ENCODE data around the gene UCKL1. TPM values are rescaled to one million over a fixed set of nuclear protein-coding genes. Genes with fewer than 3 reads are reported as not detected.
"Not testable (repeated sequence)": the region's sequence is repeated elsewhere in the genome, so short reads cannot be mapped to it uniquely, and the experiment has no call there.

UCKL1 gene
- 10 to 100 TPM; 37.8 to 53.6 (median 45.0) TPM for polyA plus RNA-seq (ENCODE audit: insufficient read length in 4 of 4)

DNA sequence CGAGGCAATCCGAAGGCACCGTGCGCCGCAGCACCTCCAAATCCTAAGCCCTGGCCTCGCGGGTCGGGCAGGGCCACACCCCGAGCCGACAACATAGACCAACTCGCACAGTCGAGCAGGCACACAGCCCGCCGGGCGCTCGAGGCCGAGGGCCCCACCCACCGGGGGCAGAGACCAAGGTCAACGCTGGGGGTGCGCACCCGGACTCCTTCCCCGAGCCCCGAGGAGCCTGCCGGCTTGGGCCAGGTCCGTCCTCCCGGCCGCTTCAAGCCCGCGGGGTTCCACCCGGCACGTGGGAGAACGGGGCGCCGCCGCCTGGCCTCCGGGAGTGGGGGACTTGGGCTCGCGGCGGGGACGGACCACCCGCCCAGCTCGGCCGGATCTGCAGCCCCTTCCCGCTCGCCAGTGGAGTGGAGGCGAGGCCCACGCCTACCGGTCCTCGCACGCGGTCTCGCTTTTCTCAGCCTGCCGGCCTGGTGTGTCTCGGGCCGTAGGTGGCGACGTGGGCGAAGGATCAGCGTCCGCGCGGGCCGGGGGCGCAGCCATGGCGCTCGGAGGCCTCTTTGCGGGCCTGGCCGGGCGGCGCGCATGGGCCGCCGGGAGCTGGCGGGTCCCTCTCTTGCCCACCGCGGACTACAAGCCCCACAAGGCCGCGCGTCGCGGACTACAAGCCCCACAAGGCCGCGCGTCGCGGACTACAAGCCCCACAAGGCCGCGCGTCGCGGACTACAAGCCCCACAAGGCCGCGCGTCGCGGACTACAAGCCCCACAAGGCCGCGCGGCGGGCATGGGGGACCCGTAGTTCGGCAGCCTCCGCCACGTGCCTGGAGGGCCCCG lies at the start of gene UCKL1:
Gene UCKL1 (minus strand): TSS at position 590 of the 837 bp plus-strand sequence. CDS start 44 bp downstream, at position 546.
- DNase-seq (ENCODE audit: low read depth in 4 of 4, low spot score in 3 of 4) = peak in 3 of 4 donors; percentile 77 to 81 (median 78)

- DNase-seq (ENCODE audit: low read depth in 4 of 4, low spot score in 3 of 4) = no peak
Measured at GRCh38 chr20:64005394-64005793, 49.2 kb upstream of the UCKL1 start.

DNA sequence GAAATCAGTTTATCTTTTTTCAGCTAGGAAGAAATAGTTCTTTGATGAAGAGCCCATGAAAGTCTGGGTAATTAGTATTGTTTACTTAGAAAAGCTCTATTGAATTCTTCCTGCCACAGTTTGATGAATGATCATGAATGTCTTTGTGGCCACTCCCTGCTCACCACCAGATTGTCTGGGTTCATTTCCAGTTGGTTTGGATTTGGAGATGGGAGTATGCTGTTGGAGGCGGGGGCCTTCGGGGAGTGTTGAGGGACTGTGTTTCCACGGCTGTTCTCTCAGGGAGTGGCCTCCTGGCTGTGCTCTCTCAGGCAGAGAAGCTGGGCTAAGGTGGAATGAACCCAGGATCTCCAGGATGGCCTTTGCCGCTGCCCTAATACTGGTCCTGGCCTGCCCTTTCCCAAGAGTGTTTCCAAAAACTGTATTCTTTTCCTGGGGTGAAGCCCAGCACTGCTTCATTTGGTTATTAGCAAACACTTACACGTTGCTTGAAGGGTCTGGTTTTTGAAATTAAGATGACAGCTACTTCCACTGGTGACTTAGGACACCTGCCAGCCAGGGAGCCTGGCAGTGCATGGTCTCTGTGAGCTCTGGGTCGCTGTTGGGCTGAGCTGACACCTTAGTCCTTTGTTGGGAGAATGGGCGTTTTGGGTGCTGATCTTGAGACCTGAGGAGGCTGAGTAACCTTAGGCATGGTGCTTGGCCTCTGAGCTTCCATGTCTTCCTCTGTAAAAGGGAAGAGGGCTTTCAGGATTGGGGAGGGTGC lies 47.9 kb upstream of the UCKL1 start:
- DNase-seq (ENCODE audit: low read depth in 4 of 4, low spot score in 3 of 4) = no peak

GRCh38 chr20:64001607-64002011 lies 45.4 kb upstream of the UCKL1 start:
- no peak for DNase-seq (ENCODE audit: low read depth in 4 of 4, low spot score in 3 of 4)

DNA sequence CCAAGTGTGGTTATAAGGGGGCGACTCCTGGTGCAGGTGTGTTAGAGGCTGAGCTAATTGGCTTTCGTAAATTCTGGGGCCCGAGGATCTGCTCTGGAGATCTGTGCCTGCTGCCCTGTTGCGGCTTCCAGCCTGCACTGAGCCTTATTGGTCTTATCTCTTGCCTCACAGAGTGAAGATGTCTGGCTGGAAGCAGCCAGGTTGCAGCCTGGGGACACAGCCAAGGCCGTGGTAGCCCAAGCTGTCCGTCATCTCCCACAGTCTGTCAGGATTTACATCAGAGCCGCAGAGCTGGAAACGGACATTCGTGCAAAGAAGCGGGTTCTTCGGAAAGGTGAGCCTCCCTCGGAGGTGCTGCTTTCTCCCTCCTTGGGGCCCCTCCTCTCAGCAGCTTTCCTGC lies 44.7 kb upstream of the UCKL1 start:
- DNase-seq (ENCODE audit: low read depth in 4 of 4, low spot score in 3 of 4) = no peak

DNA sequence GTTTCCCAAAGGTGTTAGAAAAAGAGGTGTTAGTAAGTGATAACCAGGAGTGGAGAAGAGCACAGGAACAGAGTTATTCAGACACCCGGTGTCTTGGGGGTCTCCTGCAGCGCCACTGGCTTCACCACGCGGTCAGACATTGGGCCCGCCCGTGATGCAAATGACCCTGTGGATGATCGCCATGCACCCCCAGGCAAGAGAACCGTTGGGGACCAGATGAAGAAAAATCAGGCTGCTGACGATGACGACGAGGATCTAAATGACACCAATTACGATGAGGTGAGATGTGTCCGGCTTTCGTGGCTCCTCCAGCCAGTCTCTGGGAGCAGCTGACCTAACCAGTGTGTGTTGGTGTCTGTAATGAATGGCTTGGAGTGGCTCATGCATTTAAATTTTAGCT lies 26.7 kb upstream of the UCKL1 start:
- DNase-seq (ENCODE audit: low read depth in 4 of 4, low spot score in 3 of 4) = no peak

- peak; percentile 87 to 92 (median 90) for DNase-seq (ENCODE audit: low read depth in 4 of 4, low spot score in 3 of 4)
Measured at GRCh38 chr20:63980806-63981728, 24.9 kb upstream of the UCKL1 start, which contains the start of gene PRPF6. Gene PRPF6 (plus strand): TSS chr20:63981132. CDS start chr20:63981246, 114 bp downstream.

- DNase-seq (ENCODE audit: low read depth in 4 of 4, low spot score in 3 of 4) = no peak
Measured at GRCh38 chr20:63980317-63980805, 24.1 kb upstream of the UCKL1 start.

- DNase-seq (ENCODE audit: low read depth in 4 of 4, low spot score in 3 of 4) = no peak
Measured at GRCh38 chr20:63979557-63980316, 23.5 kb upstream of the UCKL1 start, which contains the start of gene SAMD10. Gene SAMD10 (minus strand): TSS chr20:63979642. CDS start chr20:63979467, 175 bp downstream.

DNA sequence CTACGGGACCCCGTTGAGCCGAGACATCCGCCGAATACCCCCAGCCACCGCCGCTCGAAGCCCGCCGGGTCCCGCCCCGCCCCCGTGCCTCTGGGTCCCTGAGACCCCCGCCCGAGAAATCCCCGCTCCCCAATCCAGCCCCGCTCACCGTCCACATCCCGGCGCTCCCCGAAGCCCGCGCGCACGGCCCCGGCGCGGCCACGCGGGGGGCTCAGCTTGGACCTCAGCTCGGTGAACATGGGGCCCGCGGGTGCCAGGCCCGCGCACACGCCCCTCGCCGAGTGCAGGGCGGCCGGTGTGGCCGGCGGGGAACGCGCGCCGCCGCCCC lies 23.0 kb upstream of the UCKL1 start:
- DNase-seq (ENCODE audit: low read depth in 4 of 4, low spot score in 3 of 4) = no peak

- DNase-seq (ENCODE audit: low read depth in 4 of 4, low spot score in 3 of 4) = no peak
Measured at GRCh38 chr20:63978319-63979228, 22.4 kb upstream of the UCKL1 start.

DNA sequence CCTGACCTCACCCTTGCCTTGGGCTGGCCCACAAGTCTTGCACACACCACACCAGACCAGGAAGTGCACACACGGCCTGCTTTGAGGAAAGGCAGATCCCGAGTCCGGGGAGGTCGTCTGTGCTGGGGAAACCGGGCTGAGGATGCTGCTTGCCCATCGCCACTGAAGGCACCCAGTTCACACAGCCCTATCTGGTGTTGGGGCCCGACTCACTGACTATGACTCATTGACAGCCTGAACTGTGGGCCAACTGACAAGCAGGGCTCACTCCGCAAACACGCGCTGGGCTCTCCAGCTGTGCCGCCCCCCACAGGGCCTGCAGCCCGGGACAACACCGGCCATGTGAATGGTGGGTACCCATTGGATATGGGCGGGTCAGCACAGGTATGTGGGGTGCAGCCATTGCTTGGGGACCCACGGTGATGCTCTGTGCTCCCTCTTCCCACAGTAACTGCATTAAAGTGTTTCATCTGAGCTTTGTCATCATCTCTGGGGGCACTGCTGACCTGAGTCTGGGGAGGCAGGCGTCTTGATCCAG lies 21.6 kb upstream of the UCKL1 start:
- DNase-seq (ENCODE audit: low read depth in 4 of 4, low spot score in 3 of 4) = no peak

DNA sequence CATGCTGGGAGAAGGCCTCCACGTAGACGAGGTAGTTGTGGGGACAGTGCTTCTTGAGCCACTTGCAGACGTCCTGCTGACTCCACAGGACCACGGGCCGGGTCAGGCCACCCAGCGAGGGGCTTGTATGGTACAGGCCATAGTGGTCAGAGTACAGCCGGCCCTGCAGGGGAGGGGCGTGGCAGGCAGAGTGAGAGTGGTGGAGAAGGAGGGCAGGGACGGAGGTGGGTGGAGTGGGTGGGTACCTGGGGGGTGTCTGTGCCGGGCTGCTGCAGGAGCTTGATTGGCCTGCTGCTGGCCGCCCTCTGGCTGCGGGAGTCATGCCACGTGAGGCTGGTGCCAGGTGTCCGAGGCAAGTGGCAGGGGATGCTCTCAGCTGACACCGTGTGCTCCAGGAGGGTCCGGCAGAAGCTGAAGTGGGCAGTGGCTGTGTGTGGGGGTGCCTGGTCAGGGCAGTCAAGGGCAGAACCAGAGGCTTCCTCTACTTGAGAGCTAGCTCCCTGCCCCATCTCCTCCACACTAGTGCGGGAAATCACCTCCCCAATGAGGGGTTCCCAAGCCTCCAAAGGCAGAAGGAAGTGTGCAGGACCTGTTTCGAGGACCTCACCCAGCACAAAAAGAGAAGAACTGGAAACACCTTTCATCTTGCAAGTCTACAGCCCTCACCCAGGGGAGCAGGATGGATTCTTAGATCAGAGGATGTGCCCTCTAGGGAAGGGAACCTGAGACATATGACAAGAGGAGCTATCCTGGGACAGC lies 20.9 kb upstream of the UCKL1 start:
- no peak for DNase-seq (ENCODE audit: low read depth in 4 of 4, low spot score in 3 of 4)

GRCh38 chr20:63976511-63976910 lies 20.3 kb upstream of the UCKL1 start:
- DNase-seq (ENCODE audit: low read depth in 4 of 4, low spot score in 3 of 4) = not testable (repeated sequence)

DNA sequence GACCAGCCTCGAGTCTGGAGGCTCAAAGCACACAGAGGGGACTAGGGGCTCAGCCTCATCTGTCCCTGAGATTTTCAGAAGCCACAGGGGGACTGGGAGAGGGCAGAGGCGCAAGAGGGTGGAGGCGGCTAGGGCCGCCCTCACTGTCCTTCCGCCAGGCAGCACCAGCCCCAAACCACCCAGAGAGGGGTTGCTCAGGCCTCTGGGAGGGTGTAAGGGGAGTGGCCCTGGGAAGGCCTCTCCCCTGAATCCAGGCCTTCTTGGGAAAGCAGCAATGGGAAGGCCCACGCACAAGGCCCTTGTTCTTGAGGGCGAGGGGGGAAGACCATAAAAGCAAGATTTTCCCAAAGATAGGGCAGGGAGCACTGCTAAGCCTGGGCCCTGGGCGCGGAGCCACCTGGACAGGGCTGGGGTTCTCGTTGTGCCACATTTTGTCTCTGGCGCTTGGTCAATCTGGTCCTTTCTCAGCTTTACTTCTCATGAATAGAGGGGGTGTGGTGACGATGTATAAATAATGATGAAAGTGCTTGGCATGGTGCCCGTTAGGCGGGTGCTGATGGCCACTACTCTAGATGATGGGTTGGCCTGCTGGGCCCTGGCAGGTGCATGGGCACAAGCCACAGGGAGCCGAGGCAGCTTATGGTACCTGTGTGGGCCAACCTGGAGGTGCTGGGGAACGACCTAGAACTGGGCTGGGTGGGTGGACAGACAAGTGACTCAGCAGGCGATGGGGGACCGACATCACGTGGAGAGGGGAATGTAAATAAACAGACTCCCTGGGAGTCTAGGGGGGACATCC lies 18.4 kb upstream of the UCKL1 start:
- no peak for DNase-seq (ENCODE audit: low read depth in 4 of 4, low spot score in 3 of 4)

GRCh38 chr20:63973636-63974401 lies 17.6 kb upstream of the UCKL1 start:
- peak in 3 of 4 donors; percentile 74 to 86 (median 78) for DNase-seq (ENCODE audit: low read depth in 4 of 4, low spot score in 3 of 4)

Data from right renal pelvis (tissue), 4 donors.